B cell (primary cell): ENCODE results near the gene CMTR1. TPM values are rescaled to one million over a fixed set of nuclear protein-coding genes. Genes with fewer than 3 reads are reported as not detected.

Source experiments
- ATAC-seq: fragments of 200-7000 bp; cut with Tn5 transposase; one replicate; pipeline ENCODE4 v1.10.0; 2021; ENCODE audit warnings: low read depth, mild to moderate bottlenecking, moderate number of reproducible peaks, moderate library complexity
- CTCF ChIA-PET: fragments of 350-600 bp; sonication (Branson Sonifier 250); formaldehyde crosslinking; loops from one replicate; lab custom pipeline; 2021; ENCODE audit warnings: antibody characterized with exemption, inconsistent platforms; lab: Charles Lee
- POLR2A ChIA-PET: fragments of 350-600 bp; sonication (Branson Sonifier 250); formaldehyde crosslinking; loops from one replicate; lab custom pipeline; 2021; ENCODE audit warnings: antibody characterized with exemption; lab: Charles Lee
- DNase-seq: peaks from one replicate; pipeline ENCODE4 v3.0.0; 2013
- H2AFZ ChIP-seq: 2 replicates; pipeline ENCODE4 v1.6.1; 2012; ENCODE audit warnings: mild to moderate bottlenecking, low read depth, low read length; ENCODE audit not compliant: insufficient read depth, poor library complexity, severe bottlenecking
- H3K27ac ChIP-seq, 2 donors: 1 replicate in 1 of 2; 2 replicates in 1 of 2; pipeline ENCODE4 v1.5.1; 2012 to 2013; ENCODE audit warnings: low read length in 2 of 2, mild to moderate bottlenecking in 2 of 2, moderate library complexity in 1 of 2
- H3K27me3 ChIP-seq, 4 experiments: fragments of 200-600 bp in 1 of 4; sonication (generic) in 1 of 4; replicated peaks in 1 of 4; 1 replicate in 2 of 4; 2 replicates in 2 of 4; pipeline versions ENCODE4 v1.6.1 to v1.7.0; 2013 to 2016; ENCODE audit warnings: low read length in 3 of 4, mild to moderate bottlenecking in 2 of 4, mixed read lengths in 1 of 4, moderate library complexity in 1 of 4; ENCODE audit not compliant: insufficient read depth in 4 of 4, control insufficient read depth in 3 of 4; ENCODE audit errors: control extremely low read depth in 1 of 4
- H3K36me3 ChIP-seq, 2 experiments: replicated peaks in 1 of 2; 1 replicate in 1 of 2; 2 replicates in 1 of 2; pipeline versions ENCODE4 v1.6.1 to v1.7.1; 2013; ENCODE audit warnings: low read length in 1 of 2; ENCODE audit not compliant: insufficient read depth in 2 of 2, control insufficient read depth in 1 of 2; ENCODE audit errors: control extremely low read depth in 1 of 2, extremely low read depth in 1 of 2
- H3K4me1 ChIP-seq, 2 donors: fragments of 200-600 bp in 1 of 2; sonication (generic) in 1 of 2; 1 replicate in 1 of 2; 2 replicates in 1 of 2; pipeline versions ENCODE4 v1.5.1 to v1.6.1; 2013 to 2017; ENCODE audit warnings: low read length in 2 of 2; ENCODE audit not compliant: control insufficient read depth in 2 of 2, insufficient read depth in 2 of 2
- H3K4me2 ChIP-seq: replicated peaks from 2 replicates; pipeline ENCODE3; 2012; ENCODE audit warnings: mild to moderate bottlenecking, low read depth, low read length; ENCODE audit not compliant: poor library complexity, severe bottlenecking
- H3K4me3 ChIP-seq, 5 experiments: fragments of 200-600 bp in 1 of 5; sonication (generic) in 1 of 5; 1 replicate in 3 of 5; 2 replicates in 2 of 5; pipeline versions ENCODE4 v1.5.1 to v1.7.0; 2011 to 2016; ENCODE audit warnings: low read length in 4 of 5, mild to moderate bottlenecking in 4 of 5, low read depth in 2 of 5, control low read depth in 1 of 5, moderate library complexity in 1 of 5; ENCODE audit not compliant: insufficient read depth in 1 of 5; ENCODE audit errors: control extremely low read depth in 1 of 5, extremely low read depth in 1 of 5
- H3K79me2 ChIP-seq: fragments of 200-600 bp; sonication (generic); one replicate; pipeline ENCODE4 v1.6.0; 2016; ENCODE audit warnings: low read length; ENCODE audit not compliant: control insufficient read depth, insufficient read depth
- H3K9ac ChIP-seq: fragments of 200-600 bp; sonication (generic); 2 replicates; pipeline ENCODE4 v1.6.1; 2017; ENCODE audit warnings: mild to moderate bottlenecking, low read length, moderate library complexity
- H3K9me3 ChIP-seq, 3 donors: one replicate each; pipeline versions ENCODE4 v1.6.1 to v1.7.1; 2013; ENCODE audit warnings: low read length in 2 of 3; ENCODE audit not compliant: control insufficient read depth in 2 of 3, insufficient read depth in 1 of 3; ENCODE audit errors: control extremely low read depth in 1 of 3
- H4K20me1 ChIP-seq: 2 replicates; pipeline ENCODE4 v1.6.0; 2012; ENCODE audit warnings: mild to moderate bottlenecking, low read length; ENCODE audit not compliant: insufficient read depth, control insufficient read depth, poor library complexity, severe bottlenecking
- H3K27ac Mint-ChIP-seq: one replicate; pipeline ENCODE4 v1.8.0; 2021; ENCODE audit warnings: mixed read lengths
- H3K27me3 Mint-ChIP-seq: one replicate; pipeline ENCODE4 v1.8.0; 2021; ENCODE audit warnings: mixed read lengths
- H3K4me1 Mint-ChIP-seq: one replicate; pipeline ENCODE4 v1.8.0; 2021; ENCODE audit warnings: mixed read lengths
- H3K4me3 Mint-ChIP-seq: one replicate; pipeline ENCODE4 v1.8.0; 2021; ENCODE audit warnings: mixed read lengths
- H3K9me3 Mint-ChIP-seq: one replicate; pipeline ENCODE4 v1.8.0; 2022; ENCODE audit warnings: mixed read lengths; ENCODE audit not compliant: insufficient read depth
- EZH2 ChIP-seq: IDR thresholded peaks from 2 replicates; pipeline ENCODE4 v1.6.1; 2012; ENCODE audit warnings: borderline replicate concordance, low read depth, mild to moderate bottlenecking, moderate library complexity, low read length; ENCODE audit not compliant: insufficient read depth, poor library complexity, severe bottlenecking
- WGBS: methylation state at CpG from one replicate; pipeline ENCODE4 v1.1.5; 2013; ENCODE audit warnings: missing lambda C conversion rate; ENCODE audit not compliant: insufficient coverage; 5-methylcytosine and 5-hydroxymethylcytosine counted together
- intact Hi-C: fragments of 100-400 bp; cut with micrococcal nuclease; formaldehyde crosslinking; loops from one replicate; pipeline ENCODE4 v1.10.0; 2022
- polyA plus RNA-seq: library from polyadenylated mRNA; depleted of rRNA; stranded (reverse); fragments of >200 nt; gene quantifications from 2 replicates; pipeline ENCODE4 v1.2.3, GENCODE V29; 2012
- total RNA-seq, 2 donors: library from RNA; stranded (reverse); fragments of 120-200 nt in 1 of 2; gene quantifications; 1 replicate in 1 of 2; 2 replicates in 1 of 2; pipeline versions ENCODE4 v1.2.3 to v1.2.4, GENCODE V29; 2013 to 2022
- TF ChIP-seq, protein P1 (sequence below): fragments of 200-600 bp; IDR thresholded peaks from one replicate; pipeline ENCODE4 v1.8.0; 2022; ENCODE audit warnings: antibody characterized with exemption, mild to moderate bottlenecking

CMTR1 gene
- total and polyA plus RNA-seq, 2 donors (not counting 1 experiment from before 2014, with no cell fraction given) = 46.0 to 82.9 TPM

DNA sequence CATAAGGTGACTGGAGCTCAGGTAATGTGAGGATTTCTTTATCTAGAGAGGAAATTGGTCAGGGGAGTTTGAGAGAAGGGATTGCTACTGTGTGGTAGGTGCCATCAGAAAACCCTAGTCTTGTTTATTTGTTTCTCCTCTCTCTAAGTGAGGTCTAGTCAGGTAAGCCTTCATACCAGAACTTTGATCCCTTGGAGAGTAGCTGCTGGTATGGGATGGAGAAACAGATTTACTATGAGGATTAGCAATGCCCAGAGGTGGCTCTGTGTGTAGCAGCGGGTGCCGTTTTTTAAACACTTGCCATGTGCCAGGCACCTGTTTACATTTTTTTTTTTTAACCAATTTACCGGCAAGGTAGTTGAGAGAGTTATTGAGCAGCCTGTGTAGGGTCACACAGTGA lies 19.5 kb downstream of the CMTR1 start:
- Histone ChIP-seq H2AFZ (no peak overlapping the region), H3K4me2 (no peak overlapping the region), H3K27me3 (no peaks in the 10 kb centered on the region), H3K9me3 (no peaks in the 10 kb centered on the region), H4K20me1 (peaks cover 17% of the 10 kb centered on the region), H3K36me3 (peaks cover 8 to 89% of the 10 kb centered on the region in 2 experiments), H3K27ac (no peak overlapping the region), H3K9ac (no peak overlapping the region), H3K4me3 (no peak overlapping the region), H3K4me1 (no peaks in the 10 kb centered on the region), H3K79me2 (peaks cover 14% of the 10 kb centered on the region)
- H3K27me3 Mint-ChIP-seq = no peaks in the 10 kb centered on the region
- ChIA-PET CTCF (no interaction called here), POLR2A (no interaction called here)
- no peak overlapping the region for H3K27ac Mint-ChIP-seq
- no peaks in the 10 kb centered on the region for H3K4me1 Mint-ChIP-seq
- WGBS = 96% methylated on average over 3 of the region's 3 CpGs
- TF ChIP-seq, protein P1, sequence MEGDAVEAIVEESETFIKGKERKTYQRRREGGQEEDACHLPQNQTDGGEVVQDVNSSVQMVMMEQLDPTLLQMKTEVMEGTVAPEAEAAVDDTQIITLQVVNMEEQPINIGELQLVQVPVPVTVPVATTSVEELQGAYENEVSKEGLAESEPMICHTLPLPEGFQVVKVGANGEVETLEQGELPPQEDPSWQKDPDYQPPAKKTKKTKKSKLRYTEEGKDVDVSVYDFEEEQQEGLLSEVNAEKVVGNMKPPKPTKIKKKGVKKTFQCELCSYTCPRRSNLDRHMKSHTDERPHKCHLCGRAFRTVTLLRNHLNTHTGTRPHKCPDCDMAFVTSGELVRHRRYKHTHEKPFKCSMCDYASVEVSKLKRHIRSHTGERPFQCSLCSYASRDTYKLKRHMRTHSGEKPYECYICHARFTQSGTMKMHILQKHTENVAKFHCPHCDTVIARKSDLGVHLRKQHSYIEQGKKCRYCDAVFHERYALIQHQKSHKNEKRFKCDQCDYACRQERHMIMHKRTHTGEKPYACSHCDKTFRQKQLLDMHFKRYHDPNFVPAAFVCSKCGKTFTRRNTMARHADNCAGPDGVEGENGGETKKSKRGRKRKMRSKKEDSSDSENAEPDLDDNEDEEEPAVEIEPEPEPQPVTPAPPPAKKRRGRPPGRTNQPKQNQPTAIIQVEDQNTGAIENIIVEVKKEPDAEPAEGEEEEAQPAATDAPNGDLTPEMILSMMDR = no peak
- TF ChIP-seq EZH2 = no peak
- H3K9me3 Mint-ChIP-seq = no peaks in the 10 kb centered on the region
- ATAC-seq = no peak
- no peak for DNase-seq
- H3K4me3 Mint-ChIP-seq = no peak overlapping the region
- intact Hi-C loops = no loop called here

DNA sequence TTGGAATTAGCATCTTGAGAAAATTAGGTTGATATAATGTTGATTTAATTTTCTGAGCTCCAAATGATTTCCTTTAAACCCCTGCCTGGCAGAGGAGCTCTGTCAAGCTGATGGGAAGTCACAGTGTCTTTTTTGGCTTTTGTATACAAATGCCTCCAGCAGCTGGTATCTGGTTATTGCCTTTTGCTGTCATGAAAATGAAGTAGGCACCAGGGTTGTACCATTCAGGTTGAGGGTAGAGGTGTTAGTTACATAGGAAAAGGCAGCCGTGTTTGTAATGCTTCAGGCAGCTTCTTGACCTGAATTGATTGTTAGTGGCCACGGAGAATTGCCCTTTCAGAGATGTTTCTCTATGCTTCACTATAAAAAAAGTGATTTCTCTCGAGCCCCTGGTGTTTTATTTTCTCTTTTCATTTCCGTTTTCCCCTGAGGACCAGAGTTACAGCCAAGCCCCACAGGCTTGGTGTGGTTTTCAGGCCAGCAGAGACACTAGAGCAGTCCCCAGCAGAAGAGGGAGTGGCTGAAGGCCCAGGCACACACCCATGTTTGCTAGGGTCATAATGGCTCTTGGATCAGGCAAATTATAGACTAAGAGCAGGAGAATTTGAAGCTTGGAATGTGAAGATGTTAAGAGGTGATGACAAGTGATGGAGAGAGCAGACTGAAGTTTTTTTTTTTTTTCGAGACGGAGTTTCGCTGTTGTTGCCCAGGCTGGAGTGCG lies 21.6 kb downstream of the CMTR1 start:
- CTCF ChIA-PET = no interaction called here
- no peak overlapping the region for H2AFZ ChIP-seq
- POLR2A ChIA-PET = no interaction called here
- DNase-seq = no peak
- Mint-ChIP-seq H3K27ac (no peak overlapping the region), H3K9me3 (no peaks in the 10 kb centered on the region), H3K27me3 (no peaks in the 10 kb centered on the region), H3K4me1 (no peaks in the 10 kb centered on the region), H3K4me3 (no peak overlapping the region)
- no peak for ATAC-seq
- WGBS = 95% methylated on average over 6 of the region's 8 CpGs
- H3K4me3 ChIP-seq = no peak overlapping the region
- peaks cover 5 to 90% of the 10 kb centered on the region in 2 experiments for H3K36me3 ChIP-seq
- H3K4me2 ChIP-seq = no peak overlapping the region
- H3K27me3 ChIP-seq = no peaks in the 10 kb centered on the region
- intact Hi-C loops = no loop called here
- TF ChIP-seq, protein P1 = no peak
- TF ChIP-seq EZH2 = no peak
- H3K9me3 ChIP-seq = no peaks in the 10 kb centered on the region
- H3K27ac ChIP-seq = no peak overlapping the region
- peaks cover 17% of the 10 kb centered on the region for H4K20me1 ChIP-seq
- no peak overlapping the region for H3K9ac ChIP-seq
- no peaks in the 10 kb centered on the region for H3K4me1 ChIP-seq
- peaks cover 14% of the 10 kb centered on the region for H3K79me2 ChIP-seq
